Measurements from ENCODE around the gene C5. TPM values are rescaled to one million over a fixed set of nuclear protein-coding genes. Genes with fewer than 3 reads are reported as not detected.

C5 gene
- polyA plus RNA-seq, 1 of the 3 experiments (the other 2 are of a cell fraction): 1.8 TPM

DNA sequence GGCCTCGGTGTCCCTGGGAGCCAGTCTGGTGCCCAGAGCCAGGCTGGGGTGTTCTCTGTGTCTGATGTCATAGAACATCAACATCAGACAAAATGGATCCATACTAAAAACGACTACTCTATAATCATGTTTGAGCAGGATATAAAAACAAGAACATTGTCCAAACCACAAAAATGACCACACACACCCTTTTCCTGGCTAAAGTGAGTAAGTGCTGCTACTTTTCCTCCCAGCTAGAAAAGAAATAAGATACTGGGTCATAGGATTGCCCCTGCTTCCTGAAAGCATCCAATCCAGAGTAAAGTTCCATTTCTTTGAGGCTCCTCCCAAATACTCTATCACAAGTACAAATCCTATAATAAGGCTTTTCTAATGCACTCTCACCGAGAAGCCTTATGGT is 103.8 kb downstream of the C5 start:
- Histone ChIP-seq H3F3A (replicated peaks; ENCODE audit: insufficient read depth) (peaks cover 5% of the 10 kb centered on the region), H3K27me3 (ENCODE audit: insufficient read depth) (no peaks in the 10 kb centered on the region), H3K9ac (no peak overlapping the region), H3K9me3 (no peaks in the 10 kb centered on the region), H3K36me3 (replicated peaks in 1 of 2; ENCODE audit: control insufficient read depth in 1 of 2, insufficient read depth in 2 of 2, low read length in 1 of 2) (no peaks in the 10 kb centered on the region), H3K79me2 (ENCODE audit: insufficient read depth) (no peaks in the 10 kb centered on the region), H3K4me2 (no peak overlapping the region), H3K4me1 (ENCODE audit: control insufficient read depth in 1 of 2, insufficient read depth in 2 of 2, low read depth in 1 of 2, low read length in 1 of 2) (peaks cover 6 to 11% of the 10 kb centered on the region in 2 experiments; a peak in 3 of 4 replicates), H3K9me2 (no peaks in the 10 kb centered on the region), H3K4me3 (ENCODE audit: low read depth in 2 of 2, low read length in 1 of 2) (no peak overlapping the region), H2AFZ (ENCODE audit: low read depth) (no peak overlapping the region), H4K20me1 (ENCODE audit: insufficient read depth) (no peaks in the 10 kb centered on the region), H3K27ac (ENCODE audit: low read depth in 2 of 2, low read length in 1 of 2) (no peak overlapping the region)
- CTCF ChIA-PET: interaction anchor here (1.3 to 1.4 kb wide), 2 partner anchors 9 to 10 kb away, joined by 3 to 4 read pairs; no protein-coding TSS in a partner anchor
- no peak for DNase-seq
- POLR2A ChIA-PET: no interaction called here
- TF ChIP-seq PBX3 (IDR thresholded peaks at IDR 0.05) (no peak), RCOR1 (IDR thresholded peaks at IDR 0.05; ENCODE audit: low read length) (no peak), MEF2A (IDR thresholded peaks at IDR 0.05; ENCODE audit: borderline replicate concordance, low read depth) (no peak), TAF1 (IDR thresholded peaks at IDR 0.05; ENCODE audit: borderline replicate concordance, low read depth, low read length) (no peak), SMC3 (IDR thresholded peaks at IDR 0.05; ENCODE audit: low read depth, low read length) (no peak), IRF3 (IDR thresholded peaks at IDR 0.05; ENCODE audit: low read depth, low read length) (no peak), USF2 (IDR thresholded peaks at IDR 0.05; ENCODE audit: borderline replicate concordance, low read depth, low read length) (no peak), FOXJ3 (CRISPR knock-in tag; IDR thresholded peaks at IDR 0.05) (no peak), RFX5 (IDR thresholded peaks at IDR 0.05; ENCODE audit: low read length) (no peak), CHD2 (IDR thresholded peaks at IDR 0.05; ENCODE audit: low read length, partially characterized antibody) (no peak), FOSL2 (IDR thresholded peaks at IDR 0.05; ENCODE audit: borderline replicate concordance, low read depth) (no peak), FOXM1 (IDR thresholded peaks at IDR 0.05; ENCODE audit: low read depth) (no peak)
- 82% methylated on average over 3 of the region's 3 CpGs for WGBS (ENCODE audit: low lambda C conversion rate)

- Histone ChIP-seq H3K27ac (ENCODE audit: low read depth in 2 of 2, low read length in 1 of 2) (no peak overlapping the region), H3K4me2 (no peak overlapping the region), H3K4me3 (ENCODE audit: low read depth in 2 of 2, low read length in 1 of 2) (no peak overlapping the region), H3K36me3 (replicated peaks in 1 of 2; ENCODE audit: control insufficient read depth in 1 of 2, insufficient read depth in 2 of 2, low read length in 1 of 2) (no peaks in the 10 kb centered on the region), H3K9me2 (no peaks in the 10 kb centered on the region), H3K79me2 (ENCODE audit: insufficient read depth) (no peaks in the 10 kb centered on the region), H3K4me1 (ENCODE audit: control insufficient read depth in 1 of 2, insufficient read depth in 2 of 2, low read depth in 1 of 2, low read length in 1 of 2) (peaks cover 6 to 17% of the 10 kb centered on the region in 2 experiments; a peak in 3 of 4 replicates), H3K9ac (no peak overlapping the region), H2AFZ (ENCODE audit: low read depth) (no peak overlapping the region), H4K20me1 (ENCODE audit: insufficient read depth) (no peaks in the 10 kb centered on the region), H3K27me3 (ENCODE audit: insufficient read depth) (no peaks in the 10 kb centered on the region), H3F3A (replicated peaks; ENCODE audit: insufficient read depth) (peaks cover 5% of the 10 kb centered on the region), H3K9me3 (no peaks in the 10 kb centered on the region)
- WGBS (ENCODE audit: low lambda C conversion rate): 78% methylated on average over 3 of the region's 3 CpGs
- DNase-seq: no peak
- POLR2A ChIA-PET: no interaction called here
- TF ChIP-seq, protein P1, sequence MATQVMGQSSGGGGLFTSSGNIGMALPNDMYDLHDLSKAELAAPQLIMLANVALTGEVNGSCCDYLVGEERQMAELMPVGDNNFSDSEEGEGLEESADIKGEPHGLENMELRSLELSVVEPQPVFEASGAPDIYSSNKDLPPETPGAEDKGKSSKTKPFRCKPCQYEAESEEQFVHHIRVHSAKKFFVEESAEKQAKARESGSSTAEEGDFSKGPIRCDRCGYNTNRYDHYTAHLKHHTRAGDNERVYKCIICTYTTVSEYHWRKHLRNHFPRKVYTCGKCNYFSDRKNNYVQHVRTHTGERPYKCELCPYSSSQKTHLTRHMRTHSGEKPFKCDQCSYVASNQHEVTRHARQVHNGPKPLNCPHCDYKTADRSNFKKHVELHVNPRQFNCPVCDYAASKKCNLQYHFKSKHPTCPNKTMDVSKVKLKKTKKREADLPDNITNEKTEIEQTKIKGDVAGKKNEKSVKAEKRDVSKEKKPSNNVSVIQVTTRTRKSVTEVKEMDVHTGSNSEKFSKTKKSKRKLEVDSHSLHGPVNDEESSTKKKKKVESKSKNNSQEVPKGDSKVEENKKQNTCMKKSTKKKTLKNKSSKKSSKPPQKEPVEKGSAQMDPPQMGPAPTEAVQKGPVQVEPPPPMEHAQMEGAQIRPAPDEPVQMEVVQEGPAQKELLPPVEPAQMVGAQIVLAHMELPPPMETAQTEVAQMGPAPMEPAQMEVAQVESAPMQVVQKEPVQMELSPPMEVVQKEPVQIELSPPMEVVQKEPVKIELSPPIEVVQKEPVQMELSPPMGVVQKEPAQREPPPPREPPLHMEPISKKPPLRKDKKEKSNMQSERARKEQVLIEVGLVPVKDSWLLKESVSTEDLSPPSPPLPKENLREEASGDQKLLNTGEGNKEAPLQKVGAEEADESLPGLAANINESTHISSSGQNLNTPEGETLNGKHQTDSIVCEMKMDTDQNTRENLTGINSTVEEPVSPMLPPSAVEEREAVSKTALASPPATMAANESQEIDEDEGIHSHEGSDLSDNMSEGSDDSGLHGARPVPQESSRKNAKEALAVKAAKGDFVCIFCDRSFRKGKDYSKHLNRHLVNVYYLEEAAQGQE (IDR thresholded peaks at IDR 0.05; ENCODE audit: low read depth, low read length): no peak
- TF ChIP-seq YY1 (IDR thresholded peaks at IDR 0.05; ENCODE audit: low read depth) (no peak), USF1 (IDR thresholded peaks at IDR 0.05; ENCODE audit: borderline replicate concordance, low read depth) (no peak), RXRA (IDR thresholded peaks at IDR 0.05; ENCODE audit: borderline replicate concordance, low read depth) (no peak), SIN3A (IDR thresholded peaks at IDR 0.05; ENCODE audit: borderline replicate concordance, low read depth, low read length) (no peak), NFIC (IDR thresholded peaks at IDR 0.05; ENCODE audit: borderline replicate concordance) (no peak), MEF2A (IDR thresholded peaks at IDR 0.05; ENCODE audit: borderline replicate concordance, low read depth) (no peak)
- TF ChIP-seq, protein P2, sequence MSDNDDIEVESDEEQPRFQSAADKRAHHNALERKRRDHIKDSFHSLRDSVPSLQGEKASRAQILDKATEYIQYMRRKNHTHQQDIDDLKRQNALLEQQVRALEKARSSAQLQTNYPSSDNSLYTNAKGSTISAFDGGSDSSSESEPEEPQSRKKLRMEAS (IDR thresholded peaks at IDR 0.05; ENCODE audit: low read depth): no peak
- CTCF ChIA-PET: no interaction called here
Measured at GRCh38 chr9:120944948-120945347, 105.1 kb downstream of the C5 start.

Measured in SK-N-SH (cell line).